Keratinocyte (primary cell): Measurements from ENCODE around the gene MBD3L2.

Experiments
- EZH2 ChIP-seq: IDR thresholded peaks from one replicate; pipeline ENCODE4 v1.6.1; 2012; ENCODE audit warnings: inconsistent platforms, mild to moderate bottlenecking, low read length, moderate library complexity
- TF ChIP-seq, protein P1 (sequence below), 3 experiments: IDR thresholded peaks in 1 of 3; conservative IDR thresholded peaks in 1 of 3; optimal IDR thresholded peaks in 1 of 3; 2 replicates in 2 of 3; 3 replicates in 1 of 3; pipeline versions ENCODE3 to v1.5.1; 2011; ENCODE audit warnings: low read length in 3 of 3, mild to moderate bottlenecking in 3 of 3, moderate library complexity in 2 of 3, control low read depth in 1 of 3, inconsistent platforms in 1 of 3; ENCODE audit not compliant: insufficient read depth in 2 of 3; ENCODE audit errors: extremely low read depth in 1 of 3

DNA sequence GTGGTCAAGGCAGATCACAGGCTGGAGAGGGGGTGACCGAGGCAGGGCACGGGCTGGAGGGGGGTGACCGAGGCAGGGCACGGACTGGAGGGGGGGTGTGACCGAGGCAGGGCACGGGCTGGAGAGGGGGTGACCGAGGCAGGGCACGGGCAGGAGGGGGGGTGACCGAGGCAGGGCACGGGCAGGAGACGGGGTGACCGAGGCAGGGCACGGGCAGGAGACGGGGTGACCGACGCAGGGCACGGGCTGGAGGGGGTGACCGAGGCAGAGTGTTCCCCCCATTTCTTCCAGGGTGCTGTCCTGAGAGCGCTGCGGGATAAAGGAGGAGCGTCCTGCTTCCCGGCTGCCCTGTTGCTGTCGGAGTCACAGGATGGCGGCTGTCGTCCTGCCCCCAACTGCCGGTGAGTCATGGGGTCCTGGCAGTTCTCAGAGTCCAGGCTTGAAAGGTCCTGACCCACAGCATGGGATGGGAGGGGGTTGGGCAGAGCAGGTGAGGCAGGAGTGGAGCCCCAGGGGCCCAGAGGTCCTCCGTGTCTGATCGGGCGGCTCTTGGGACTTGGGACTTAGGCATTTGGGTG is 25.7 kb downstream of the MBD3L2 start:
- TF ChIP-seq, protein P1, sequence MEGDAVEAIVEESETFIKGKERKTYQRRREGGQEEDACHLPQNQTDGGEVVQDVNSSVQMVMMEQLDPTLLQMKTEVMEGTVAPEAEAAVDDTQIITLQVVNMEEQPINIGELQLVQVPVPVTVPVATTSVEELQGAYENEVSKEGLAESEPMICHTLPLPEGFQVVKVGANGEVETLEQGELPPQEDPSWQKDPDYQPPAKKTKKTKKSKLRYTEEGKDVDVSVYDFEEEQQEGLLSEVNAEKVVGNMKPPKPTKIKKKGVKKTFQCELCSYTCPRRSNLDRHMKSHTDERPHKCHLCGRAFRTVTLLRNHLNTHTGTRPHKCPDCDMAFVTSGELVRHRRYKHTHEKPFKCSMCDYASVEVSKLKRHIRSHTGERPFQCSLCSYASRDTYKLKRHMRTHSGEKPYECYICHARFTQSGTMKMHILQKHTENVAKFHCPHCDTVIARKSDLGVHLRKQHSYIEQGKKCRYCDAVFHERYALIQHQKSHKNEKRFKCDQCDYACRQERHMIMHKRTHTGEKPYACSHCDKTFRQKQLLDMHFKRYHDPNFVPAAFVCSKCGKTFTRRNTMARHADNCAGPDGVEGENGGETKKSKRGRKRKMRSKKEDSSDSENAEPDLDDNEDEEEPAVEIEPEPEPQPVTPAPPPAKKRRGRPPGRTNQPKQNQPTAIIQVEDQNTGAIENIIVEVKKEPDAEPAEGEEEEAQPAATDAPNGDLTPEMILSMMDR (optimal IDR thresholded peaks at IDR 0.05 in 1 of 3, IDR thresholded peaks at IDR 0.05 in 1 of 3, conservative IDR thresholded peaks at IDR 0.05 in 1 of 3; ENCODE audit: extremely low read depth in 1 of 3, insufficient read depth in 2 of 3, low read length in 3 of 3): no peak
- TF ChIP-seq EZH2: no peak
